Urinary bladder (tissue), 4 donors: ENCODE results near the gene GRAMD4. TPM values are rescaled to one million over a fixed set of nuclear protein-coding genes. Genes with fewer than 3 reads are reported as not detected.

Experiments used
- DNase-seq: peaks from one replicate; pipeline ENCODE4 v3.0.0-alpha.2; 2015; ENCODE audit errors: extremely low spot score
- H3K27ac ChIP-seq: one replicate; pipeline ENCODE4 v1.5.1; 2013; ENCODE audit warnings: low read depth, mild to moderate bottlenecking, moderate library complexity
- H3K36me3 ChIP-seq: one replicate; pipeline ENCODE4 v1.6.1; 2013; ENCODE audit warnings: mild to moderate bottlenecking, moderate library complexity; ENCODE audit not compliant: insufficient read depth
- H3K4me1 ChIP-seq: one replicate; pipeline ENCODE4 v1.6.1; 2013; ENCODE audit warnings: mild to moderate bottlenecking, moderate library complexity; ENCODE audit not compliant: insufficient read depth
- H3K4me3 ChIP-seq: one replicate; pipeline ENCODE4 v1.5.1; 2013; ENCODE audit warnings: low read depth, low read length
- WGBS: extraction: QIAGEN DNeasy Blood & Tissue Kit; methylation state at CpG from one replicate; pipeline ENCODE4 v1.1.7; 2013; 5-methylcytosine and 5-hydroxymethylcytosine counted together
- polyA plus RNA-seq: library from polyadenylated mRNA; stranded (reverse); fragments of 200-250 nt; gene quantifications from one replicate; pipeline ENCODE4 v1.2.3, GENCODE V29; 2013
- total RNA-seq: library from RNA; depleted of rRNA; stranded (reverse); fragments of >200 nt; gene quantifications from one replicate; pipeline ENCODE4 v1.2.3, GENCODE V29; 2014
- donor health status: healthy with polysubstance abuse.
- donor health status: healthy.

The GRAMD4 gene
- total and polyA plus RNA-seq, 2 donors = 10.9 to 13.1 TPM

DNA sequence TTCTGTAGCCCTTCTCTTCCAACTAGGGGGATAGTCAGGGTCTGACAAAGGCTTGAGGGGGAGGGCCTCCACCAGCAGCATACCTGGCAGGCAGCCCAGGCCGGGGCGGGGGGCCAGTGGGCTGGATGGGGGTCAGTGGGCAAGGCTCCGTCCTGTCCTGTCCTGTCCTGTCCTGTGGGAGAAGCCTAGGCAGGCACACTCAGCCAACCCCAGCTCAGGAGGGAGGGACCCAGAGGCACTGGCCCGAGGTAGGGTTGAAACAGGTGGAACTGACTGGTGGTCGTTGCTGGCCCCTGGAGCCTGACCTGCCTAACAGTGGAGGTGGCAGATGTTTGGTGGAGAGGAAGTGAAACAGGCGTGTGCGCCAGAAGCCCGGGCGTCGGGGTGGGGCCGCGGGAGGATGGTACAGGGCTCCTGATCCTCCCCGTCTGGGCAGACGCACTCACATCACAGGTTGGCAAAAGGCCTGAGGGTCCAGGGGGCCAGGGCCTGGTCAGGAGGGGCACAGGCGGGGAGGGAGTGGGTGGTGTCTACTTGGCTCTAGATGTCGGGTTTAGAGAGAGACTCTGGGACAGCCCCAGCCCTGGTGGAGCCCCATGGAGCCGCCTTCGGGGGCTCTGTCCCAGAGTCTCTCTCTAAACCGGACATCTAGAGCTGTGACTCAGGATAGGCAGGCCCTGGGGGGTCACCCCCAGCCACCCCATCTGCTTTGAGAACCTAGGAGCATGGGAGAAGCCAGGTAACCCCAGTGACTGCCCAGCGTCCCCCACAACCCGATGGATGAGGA lies 32.5 kb upstream of the GRAMD4 start:
- WGBS = 72% methylated on average over 21 of the region's 21 CpGs
- no peak overlapping the region for H3K27ac ChIP-seq
- peaks cover 2% of the 10 kb centered on the region for H3K4me1 ChIP-seq
- H3K36me3 ChIP-seq = no peaks in the 10 kb centered on the region
- DNase-seq = no peak
- no peak overlapping the region for H3K4me3 ChIP-seq

DNA sequence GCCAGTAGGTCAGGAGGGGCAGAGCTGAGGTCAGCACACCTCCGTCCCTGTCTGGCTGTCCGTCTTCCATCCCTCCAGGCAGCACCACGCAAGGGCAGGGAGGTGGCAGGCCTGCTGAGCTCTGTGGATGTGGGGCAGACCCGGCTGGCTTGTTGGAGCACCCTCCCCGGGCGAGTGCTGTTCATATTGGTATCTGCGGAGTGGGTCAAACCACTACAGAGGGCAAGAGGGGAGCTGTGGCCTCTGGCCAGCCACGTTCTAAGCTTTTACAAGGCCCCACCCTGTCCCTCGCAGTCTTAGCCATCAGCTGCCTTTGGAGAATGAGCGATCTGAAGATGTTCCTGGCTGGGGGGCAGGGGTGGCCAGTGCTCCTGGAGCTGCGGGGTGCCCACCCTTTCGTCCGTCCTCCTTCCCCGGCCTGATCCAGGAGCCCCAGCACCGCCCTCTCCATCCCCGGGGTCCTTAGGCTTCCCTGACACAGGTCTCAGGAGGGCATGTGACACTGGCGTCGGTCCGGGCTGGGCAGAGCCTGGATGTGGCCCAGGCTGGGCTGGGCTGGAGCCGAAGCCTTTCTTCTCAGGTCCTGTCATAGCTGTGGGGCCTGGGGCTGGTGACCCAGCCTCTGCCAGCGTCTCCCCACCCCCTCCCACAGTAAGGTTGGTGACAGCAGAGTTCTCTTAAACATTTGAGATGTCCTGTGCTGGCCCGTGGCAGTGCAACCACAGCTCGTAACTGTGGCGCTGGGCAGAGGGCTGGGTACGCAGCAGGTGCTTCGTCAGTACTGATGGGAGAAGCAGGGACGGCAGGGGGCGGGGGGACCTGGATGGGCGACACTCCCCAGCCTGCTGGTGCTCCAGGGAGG lies 31.7 kb upstream of the GRAMD4 start:
- WGBS = 85% methylated on average over 29 of the region's 29 CpGs
- H3K36me3 ChIP-seq = no peaks in the 10 kb centered on the region
- DNase-seq = no peak
- H3K27ac ChIP-seq = no peak overlapping the region
- H3K4me3 ChIP-seq = no peak overlapping the region
- H3K4me1 ChIP-seq = peaks cover 2% of the 10 kb centered on the region

DNA sequence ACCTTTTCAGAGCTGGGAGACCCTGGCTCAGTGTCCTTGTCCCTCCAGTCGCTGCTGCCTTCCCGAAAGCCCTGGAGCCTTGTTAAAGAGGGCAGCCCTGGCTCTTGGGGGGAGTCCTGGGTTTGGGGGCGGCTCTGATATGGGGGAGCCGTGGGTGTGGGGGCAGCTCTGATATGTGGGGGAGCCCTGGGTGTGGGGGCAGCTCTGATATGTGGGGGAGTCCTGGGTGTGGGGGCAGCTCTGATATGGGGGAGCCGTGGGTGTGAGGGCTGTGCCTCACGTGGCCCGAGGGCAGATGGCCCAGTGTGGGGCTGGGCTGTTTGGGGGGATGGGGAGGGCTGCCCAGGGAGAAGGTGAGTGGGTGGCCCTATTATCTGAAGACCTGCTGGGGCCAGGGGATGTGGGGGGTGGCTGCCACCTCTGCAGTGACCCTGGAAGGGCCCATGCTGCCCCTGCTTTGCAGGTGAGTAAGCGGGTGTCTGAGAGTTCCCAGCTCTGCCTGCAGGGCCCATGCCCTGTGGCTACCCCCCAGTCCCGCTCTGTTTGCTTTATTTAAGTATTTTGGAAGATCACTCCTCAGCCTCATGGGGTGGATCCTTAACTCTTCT lies 30.9 kb upstream of the GRAMD4 start:
- Histone ChIP-seq H3K27ac (no peak overlapping the region), H3K4me3 (no peak overlapping the region), H3K4me1 (peaks cover 2% of the 10 kb centered on the region), H3K36me3 (no peaks in the 10 kb centered on the region)
- 92% methylated on average over 9 of the region's 9 CpGs for WGBS
- DNase-seq = no peak

- 93% methylated on average over 11 of the region's 11 CpGs for WGBS
- Histone ChIP-seq H3K4me3 (no peak overlapping the region), H3K27ac (no peak overlapping the region), H3K36me3 (no peaks in the 10 kb centered on the region), H3K4me1 (peaks cover 2% of the 10 kb centered on the region)
- no peak for DNase-seq
Measured at GRCh38 chr22:46589871-46590271, 30.3 kb upstream of the GRAMD4 start.

- DNase-seq = no peak
- Histone ChIP-seq H3K4me3 (no peak overlapping the region), H3K27ac (no peak overlapping the region), H3K4me1 (peaks cover 2% of the 10 kb centered on the region), H3K36me3 (no peaks in the 10 kb centered on the region)
- WGBS = 93% methylated on average over 11 of the region's 11 CpGs
Measured at GRCh38 chr22:46590334-46590733, 29.9 kb upstream of the GRAMD4 start.

- Histone ChIP-seq H3K4me3 (no peak overlapping the region), H3K36me3 (no peaks in the 10 kb centered on the region), H3K4me1 (peaks cover 2% of the 10 kb centered on the region), H3K27ac (no peak overlapping the region)
- 91% methylated on average over 8 of the region's 8 CpGs for WGBS
- DNase-seq = no peak
Measured at GRCh38 chr22:46591930-46592329, 28.3 kb upstream of the GRAMD4 start.

DNA sequence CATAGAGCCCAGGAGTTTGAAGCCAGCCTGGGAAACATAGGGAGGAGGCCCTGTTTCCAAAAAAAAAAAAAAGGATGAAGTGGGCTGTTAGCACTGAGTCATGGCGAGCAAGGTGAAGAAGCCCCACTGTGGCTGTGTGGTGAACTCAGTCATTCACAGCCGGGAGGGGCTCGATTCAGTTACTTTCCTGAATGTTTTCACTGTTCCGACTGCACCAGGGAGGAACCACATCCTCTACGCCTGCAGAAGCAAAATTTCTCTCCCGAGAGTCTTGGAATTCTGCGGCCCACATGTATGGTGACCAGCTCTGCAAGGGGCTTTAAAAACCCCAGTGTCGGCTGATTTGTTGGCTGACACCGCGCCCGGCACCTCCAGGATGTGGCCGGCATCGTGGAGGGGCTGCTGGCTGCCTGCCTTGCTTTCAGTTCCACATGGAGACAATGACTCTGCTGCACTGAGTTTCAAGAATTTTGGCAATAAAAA lies 27.8 kb upstream of the GRAMD4 start:
- H3K4me1 ChIP-seq = peaks cover 2% of the 10 kb centered on the region
- no peak overlapping the region for H3K27ac ChIP-seq
- no peaks in the 10 kb centered on the region for H3K36me3 ChIP-seq
- no peak overlapping the region for H3K4me3 ChIP-seq
- no peak for DNase-seq
- 39% methylated on average over 13 of the region's 13 CpGs for WGBS

DNA sequence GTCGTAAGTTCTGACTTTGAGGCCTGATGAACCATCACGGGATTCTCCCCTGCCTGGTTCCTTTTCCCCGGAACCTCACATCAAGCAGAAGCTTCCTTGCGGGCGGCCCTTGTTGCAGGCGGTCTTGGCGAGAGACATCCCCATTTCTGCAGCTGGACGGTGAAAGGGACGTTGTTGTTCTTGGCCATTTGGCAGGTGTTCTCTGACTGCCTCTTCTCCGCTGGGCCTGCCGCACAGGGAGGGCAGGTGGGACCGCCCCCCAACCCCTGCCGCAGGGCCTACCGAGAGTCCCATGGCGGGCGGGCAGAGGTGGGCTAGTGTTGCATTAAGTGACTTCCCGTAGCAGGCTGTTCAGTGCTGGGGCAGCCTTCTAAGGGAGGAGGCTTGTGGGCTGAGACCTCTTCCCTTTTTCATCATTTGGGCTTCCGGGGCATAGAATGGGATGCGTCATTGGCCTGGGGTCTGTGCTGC lies 26.9 kb upstream of the GRAMD4 start:
- WGBS = 88% methylated on average over 19 of the region's 19 CpGs
- Histone ChIP-seq H3K27ac (no peak overlapping the region), H3K36me3 (no peaks in the 10 kb centered on the region), H3K4me1 (peaks cover 2% of the 10 kb centered on the region), H3K4me3 (no peak overlapping the region)
- no peak for DNase-seq

GRCh38 chr22:46593996-46594946 lies 25.9 kb upstream of the GRAMD4 start:
- no peak overlapping the region for H3K27ac ChIP-seq

GRCh38 chr22:46594947-46595298 lies 25.3 kb upstream of the GRAMD4 start:
- Histone ChIP-seq H3K4me3 (no peak overlapping the region), H3K4me1 (peaks cover 2% of the 10 kb centered on the region), H3K36me3 (no peaks in the 10 kb centered on the region), H3K27ac (no peak overlapping the region)
- DNase-seq = no peak
- 94% methylated on average over 17 of the region's 17 CpGs for WGBS

More at GRCh38 chr22:46593996-46594946, 25.9 kb upstream of the GRAMD4 start:
- 90% methylated on average over 15 of the region's 15 CpGs for WGBS
- DNase-seq = no peak
- H3K4me3 ChIP-seq = no peak overlapping the region
- peaks cover 2% of the 10 kb centered on the region for H3K4me1 ChIP-seq
- no peaks in the 10 kb centered on the region for H3K36me3 ChIP-seq

GRCh38 chr22:46595545-46595944 lies 24.6 kb upstream of the GRAMD4 start:
- Histone ChIP-seq H3K4me1 (peaks cover 2% of the 10 kb centered on the region), H3K4me3 (no peak overlapping the region), H3K27ac (no peak overlapping the region), H3K36me3 (no peaks in the 10 kb centered on the region)
- no peak for DNase-seq
- 94% methylated on average over 8 of the region's 8 CpGs for WGBS

- 55% methylated on average over 10 of the region's 10 CpGs for WGBS
- H3K4me3 ChIP-seq = no peak overlapping the region
- H3K36me3 ChIP-seq = no peaks in the 10 kb centered on the region
- no peak overlapping the region for H3K27ac ChIP-seq
- no peak for DNase-seq
- H3K4me1 ChIP-seq = peaks cover 2% of the 10 kb centered on the region
Measured at GRCh38 chr22:46596032-46596441, 24.1 kb upstream of the GRAMD4 start.

- H3K4me1 ChIP-seq = peaks cover 2% of the 10 kb centered on the region
- WGBS = 84% methylated on average over 7 of the region's 7 CpGs
- H3K27ac ChIP-seq = no peak overlapping the region
- peak; percentile 55 for DNase-seq
- H3K4me3 ChIP-seq = no peak overlapping the region
- no peaks in the 10 kb centered on the region for H3K36me3 ChIP-seq
Measured at GRCh38 chr22:46596819-46597218, 23.4 kb upstream of the GRAMD4 start.
